HepG2 (cell line): ENCODE results near the gene HNRNPR.

Experiments used
- CBX1 ChIP-seq: IDR thresholded peaks from one replicate; pipeline ENCODE4 v1.6.1; 2016; ENCODE audit warnings: antibody characterized with exemption, low read depth
- CREM ChIP-seq, 2 experiments: sonication (generic) in 1 of 2; formaldehyde crosslinking in 1 of 2; IDR thresholded peaks; 2 replicates each; pipeline versions ENCODE4 v1.4.0 to v1.6.1; 2016 to 2020; ENCODE audit warnings: antibody characterized with exemption in 1 of 2, mild to moderate bottlenecking in 1 of 2, missing genetic modification reagents in 1 of 2
- CTCF ChIP-seq: sonication (generic); formaldehyde crosslinking; IDR thresholded peaks from 2 replicates; pipeline ENCODE4 v1.5.0; 2020; ENCODE audit warnings: mild to moderate bottlenecking, missing genetic modification reagents, moderate library complexity
- EP300 ChIP-seq, 3 experiments: sonication (generic) in 1 of 3; formaldehyde crosslinking in 1 of 3; IDR thresholded peaks; 2 replicates each; pipeline versions ENCODE4 v1.5.1 to v1.6.1; 2011 to 2020; ENCODE audit warnings: low read depth in 2 of 3, low read length in 2 of 3, borderline replicate concordance in 1 of 3, improper control_type of control experiment in 1 of 3, mild to moderate bottlenecking in 1 of 3, missing genetic modification reagents in 1 of 3, moderate library complexity in 1 of 3
- MAX ChIP-seq: IDR thresholded peaks from 2 replicates; pipeline ENCODE4 v1.6.1; 2012; ENCODE audit warnings: inconsistent platforms
- NFE2L1 ChIP-seq: sonication (generic); formaldehyde crosslinking; IDR thresholded peaks from 2 replicates; pipeline ENCODE4 v1.4.0; 2020; ENCODE audit warnings: missing genetic modification reagents, mild to moderate bottlenecking, borderline replicate concordance
- PHF20 ChIP-seq: sonication (generic); formaldehyde crosslinking; IDR thresholded peaks from 2 replicates; pipeline ENCODE4 v1.5.0; 2020; ENCODE audit warnings: mild to moderate bottlenecking, missing genetic modification reagents
- POLR2A ChIP-seq, 2 experiments: IDR thresholded peaks; 2 replicates each; pipeline ENCODE4 v1.6.1; 2011; ENCODE audit warnings: low read depth in 2 of 2, low read length in 2 of 2, mild to moderate bottlenecking in 1 of 2, moderate library complexity in 1 of 2; ENCODE audit not compliant: insufficient read depth in 1 of 2
- USF2 ChIP-seq, 2 experiments: sonication (generic) in 1 of 2; formaldehyde crosslinking in 1 of 2; IDR thresholded peaks; 2 replicates each; pipeline versions ENCODE4 v1.5.1 to v1.6.1; 2011 to 2020; ENCODE audit warnings: borderline replicate concordance in 1 of 2, low read depth in 1 of 2, low read length in 1 of 2, mild to moderate bottlenecking in 1 of 2, missing genetic modification reagents in 1 of 2, moderate library complexity in 1 of 2
- ZBTB43 ChIP-seq: sonication (generic); formaldehyde crosslinking; conservative IDR thresholded peaks from 2 replicates; pipeline ENCODE4 v1.4.0; 2020; ENCODE audit warnings: missing genetic modification reagents

- no peak for TF ChIP-seq ZBTB43 (CRISPR knock-in tag)
- no peak for TF ChIP-seq CREM (IDR thresholded peaks at IDR 0.05)
- TF ChIP-seq CREM (CRISPR knock-in tag; IDR thresholded peaks at IDR 0.05): no peak
- TF ChIP-seq PHF20 (CRISPR knock-in tag): no peak
- no peak; a peak in 1 of 4 replicates for TF ChIP-seq POLR2A (IDR thresholded peaks at IDR 0.05; ENCODE audit: insufficient read depth in 1 of 2, low read depth in 2 of 2, low read length in 2 of 2)
- TF ChIP-seq CBX1: no peak
- TF ChIP-seq MAX: no peak
- no peak for TF ChIP-seq CTCF (CRISPR knock-in tag)
- TF ChIP-seq EP300 (IDR thresholded peaks at IDR 0.05; ENCODE audit: low read depth in 2 of 2, low read length in 2 of 2): no peak
- TF ChIP-seq EP300 (CRISPR knock-in tag; IDR thresholded peaks at IDR 0.05; ENCODE audit: borderline replicate concordance): no peak
- no peak for TF ChIP-seq USF2 (IDR thresholded peaks at IDR 0.05; ENCODE audit: low read depth, low read length)
- no peak for TF ChIP-seq USF2 (CRISPR knock-in tag; IDR thresholded peaks at IDR 0.05; ENCODE audit: borderline replicate concordance)
- no peak for TF ChIP-seq NFE2L1
These were observed 48.2 kb upstream of the HNRNPR start for GRCh38 chr1:23392125-23392855.
